Glutamatergic neuron (in vitro differentiated cells): ENCODE data around the gene FDXR. TPM values are rescaled to one million over a fixed set of nuclear protein-coding genes. Genes with fewer than 3 reads are reported as not detected.
"Not testable (repeated sequence)": the region's sequence is repeated elsewhere in the genome, so short reads cannot be mapped to it uniquely, and the experiment has no call there.

Source experiments
- DNase-seq: peaks from one replicate; pipeline ENCODE4 v3.0.0; 2022
- H3K27ac Mint-ChIP-seq: one replicate; pipeline ENCODE4 v1.8.0; 2020; ENCODE audit warnings: mild to moderate bottlenecking, mixed read lengths, inconsistent platforms; ENCODE audit not compliant: unreplicated experiment
- H3K27me3 Mint-ChIP-seq: one replicate; pipeline ENCODE4 v1.8.0; 2020; ENCODE audit warnings: mild to moderate bottlenecking, moderate library complexity, mixed read lengths, inconsistent platforms; ENCODE audit not compliant: unreplicated experiment
- H3K36me3 Mint-ChIP-seq: one replicate; pipeline ENCODE4 v1.8.0; 2020; ENCODE audit warnings: mild to moderate bottlenecking, mixed read lengths, inconsistent platforms; ENCODE audit not compliant: unreplicated experiment
- H3K4me1 Mint-ChIP-seq: one replicate; pipeline ENCODE4 v1.8.0; 2020; ENCODE audit warnings: mild to moderate bottlenecking, low read depth, mixed read lengths, inconsistent platforms; ENCODE audit not compliant: unreplicated experiment
- H3K4me3 Mint-ChIP-seq: one replicate; pipeline ENCODE4 v1.8.0; 2020; ENCODE audit warnings: mild to moderate bottlenecking, mixed read lengths, inconsistent platforms; ENCODE audit not compliant: unreplicated experiment
- H3K9me3 Mint-ChIP-seq: one replicate; pipeline ENCODE4 v1.8.0; 2020; ENCODE audit warnings: mild to moderate bottlenecking, moderate library complexity, mixed read lengths, inconsistent platforms; ENCODE audit not compliant: unreplicated experiment
- CTCF ChIP-seq: fragments of 200-600 bp; sonication (generic); IDR thresholded peaks from one replicate; pipeline ENCODE4 v1.5.0; 2021; ENCODE audit not compliant: partially characterized antibody, unreplicated experiment
- total RNA-seq: library from RNA; stranded (reverse); fragmentation: NEBNext Ultra II Directional; extraction: Animal tissue kit (Norgen Biotek cat#: 25700); gene quantifications from one replicate; pipeline ENCODE4 v1.2.1, GENCODE V29; 2021; ENCODE audit not compliant: unreplicated experiment

The FDXR gene
- total RNA-seq, 1 donor from 2014 or later = 12.1 TPM

GRCh38 chr17:74916851-74917199 lies 44.0 kb upstream of the FDXR start:
- no peaks in the 10 kb centered on the region for H3K36me3 Mint-ChIP-seq
- H3K9me3 Mint-ChIP-seq = peaks cover 5% of the 10 kb centered on the region
- peaks cover 4% of the 10 kb centered on the region for H3K27me3 Mint-ChIP-seq
- no peak for DNase-seq
- TF ChIP-seq CTCF = no peak
- H3K4me1 Mint-ChIP-seq = peaks cover 2% of the 10 kb centered on the region
- H3K27ac Mint-ChIP-seq = peak overlapping the region; percentile 54
- no peak overlapping the region for H3K4me3 Mint-ChIP-seq

- no peak overlapping the region for H3K4me3 Mint-ChIP-seq
- no peaks in the 10 kb centered on the region for H3K36me3 Mint-ChIP-seq
- TF ChIP-seq CTCF = no peak
- H3K4me1 Mint-ChIP-seq = peaks cover 2% of the 10 kb centered on the region
- no peak for DNase-seq
- H3K27ac Mint-ChIP-seq = peak overlapping the region; percentile 54
- H3K27me3 Mint-ChIP-seq = peaks cover 4% of the 10 kb centered on the region
- H3K9me3 Mint-ChIP-seq = peaks cover 5% of the 10 kb centered on the region
Measured at GRCh38 chr17:74916136-74916850, 43.5 kb upstream of the FDXR start.

- not testable (repeated sequence) for H3K9me3 Mint-ChIP-seq, H3K27me3 Mint-ChIP-seq, H3K4me1 Mint-ChIP-seq, H3K27ac Mint-ChIP-seq, H3K4me3 Mint-ChIP-seq, DNase-seq, H3K36me3 Mint-ChIP-seq
Measured at GRCh38 chr17:74911423-74911822, 38.6 kb upstream of the FDXR start.

DNA sequence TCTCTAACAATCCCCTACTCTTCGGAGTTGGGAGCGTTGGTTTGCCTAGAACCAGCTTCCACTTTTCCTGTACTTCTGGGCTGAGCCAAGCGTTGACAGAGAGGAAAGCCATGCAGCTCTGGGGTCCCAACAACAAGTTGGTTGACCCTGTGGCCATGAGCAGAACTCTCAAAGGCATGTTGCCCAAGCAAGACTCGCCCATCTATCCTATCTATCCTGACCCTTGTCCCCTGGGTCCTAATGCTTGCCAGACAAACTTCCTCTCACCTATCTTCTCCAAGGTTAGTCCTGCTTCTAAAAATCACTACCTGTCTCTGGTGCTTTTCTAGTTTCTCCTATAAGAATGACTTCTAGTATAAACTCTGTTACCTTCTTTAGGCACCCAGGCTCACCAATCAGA lies 36.3 kb upstream of the FDXR start:
- not testable (repeated sequence) for H3K4me1 Mint-ChIP-seq, DNase-seq, H3K9me3 Mint-ChIP-seq, H3K27ac Mint-ChIP-seq, H3K27me3 Mint-ChIP-seq, H3K4me3 Mint-ChIP-seq, H3K36me3 Mint-ChIP-seq

GRCh38 chr17:74907012-74907411 lies 34.2 kb upstream of the FDXR start:
- no peak for TF ChIP-seq CTCF
- H3K9me3 Mint-ChIP-seq = no peaks in the 10 kb centered on the region
- no peak overlapping the region for H3K27ac Mint-ChIP-seq
- DNase-seq = no peak
- H3K36me3 Mint-ChIP-seq = no peaks in the 10 kb centered on the region
- no peak overlapping the region for H3K4me3 Mint-ChIP-seq
- H3K4me1 Mint-ChIP-seq = no peaks in the 10 kb centered on the region
- H3K27me3 Mint-ChIP-seq = no peaks in the 10 kb centered on the region

DNA sequence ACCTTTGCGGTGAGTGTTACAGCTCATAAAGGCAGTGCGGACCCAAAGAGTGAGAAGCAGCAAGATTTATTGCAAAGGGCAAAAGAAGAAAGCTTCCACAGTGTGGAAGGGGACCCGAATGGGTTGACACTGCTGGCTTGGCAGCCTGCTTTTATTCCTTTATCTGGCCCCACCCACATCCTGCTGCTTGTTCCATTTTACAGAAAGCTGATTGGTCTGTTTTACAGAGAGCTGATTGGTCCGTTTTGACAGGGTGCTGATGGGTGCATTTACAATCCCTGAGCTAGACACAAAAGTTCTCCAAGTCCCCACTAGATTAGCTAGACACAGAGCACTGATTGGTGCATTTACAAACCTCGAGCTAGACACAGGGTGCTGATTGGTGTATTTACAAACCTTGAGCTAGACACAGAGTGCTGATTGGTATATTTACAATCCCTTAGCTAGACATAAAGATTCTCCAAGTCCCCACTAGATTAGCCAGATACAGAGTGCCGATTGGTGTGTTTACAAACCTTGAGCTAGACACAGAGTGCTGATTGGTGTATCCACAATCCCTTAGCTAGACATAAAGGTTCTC lies 33.5 kb upstream of the FDXR start:
- H3K27ac Mint-ChIP-seq, DNase-seq, H3K4me1 Mint-ChIP-seq, H3K36me3 Mint-ChIP-seq, H3K9me3 Mint-ChIP-seq, H3K27me3 Mint-ChIP-seq, H3K4me3 Mint-ChIP-seq: not testable (repeated sequence)
